H1 (cell line): Measurements from ENCODE around the gene TCERG1L.

Source experiments
- ATF3 ChIP-seq: IDR thresholded peaks from 2 replicates; pipeline ENCODE4 v1.6.1; 2011; ENCODE audit warnings: low read depth, mild to moderate bottlenecking, low read length; ENCODE audit not compliant: insufficient read depth
- CTCF ChIP-seq, 3 experiments: IDR thresholded peaks; 1 replicate in 2 of 3; 2 replicates in 1 of 3; pipeline versions ENCODE4 v1.5.1 to v1.6.1; 2011; ENCODE audit warnings: low read length in 3 of 3, mild to moderate bottlenecking in 3 of 3, inconsistent platforms in 2 of 3, low read depth in 1 of 3, moderate library complexity in 1 of 3; ENCODE audit not compliant: insufficient read depth in 1 of 3; ENCODE audit errors: control extremely low read depth in 1 of 3
- EP300 ChIP-seq, 2 experiments: IDR thresholded peaks; 1 replicate in 1 of 2; 2 replicates in 1 of 2; pipeline ENCODE4 v1.6.1; 2011 to 2012; ENCODE audit warnings: low read depth in 2 of 2, low read length in 2 of 2, mild to moderate bottlenecking in 2 of 2, borderline replicate concordance in 1 of 2, inconsistent platforms in 1 of 2, moderate library complexity in 1 of 2
- EZH2 ChIP-seq: fragments of 200-600 bp; sonication (generic); IDR thresholded peaks from 2 replicates; pipeline ENCODE4 v1.7.1; 2012; ENCODE audit warnings: low read depth, mild to moderate bottlenecking, moderate library complexity, low read length, inconsistent platforms; ENCODE audit not compliant: severe bottlenecking
- FOSL1 ChIP-seq: IDR thresholded peaks from 2 replicates; pipeline ENCODE4 v1.6.1; 2011; ENCODE audit warnings: mild to moderate bottlenecking, low read depth, low read length, moderate library complexity; ENCODE audit not compliant: insufficient read depth
- JUN ChIP-seq: IDR thresholded peaks from 2 replicates; pipeline ENCODE4 v1.6.1; 2011; ENCODE audit warnings: low read depth, mild to moderate bottlenecking, improper control_type of control experiment, low read length
- NRF1 ChIP-seq: IDR thresholded peaks from 2 replicates; pipeline ENCODE4 v1.6.1; 2011; ENCODE audit warnings: mild to moderate bottlenecking, low read depth, low read length, improper control_type of control experiment
- POLR2A ChIP-seq, 2 experiments: IDR thresholded peaks; 1 replicate in 1 of 2; 2 replicates in 1 of 2; pipeline ENCODE4 v1.6.1; 2011; ENCODE audit warnings: low read depth in 2 of 2, low read length in 2 of 2, mild to moderate bottlenecking in 2 of 2; ENCODE audit errors: control extremely low read depth in 1 of 2
- SIRT6 ChIP-seq: IDR thresholded peaks from one replicate; pipeline ENCODE4 v1.7.1; 2012; ENCODE audit warnings: low read length, inconsistent platforms
- SIX5 ChIP-seq: IDR thresholded peaks from 2 replicates; pipeline ENCODE4 v1.6.1; 2011; ENCODE audit warnings: mild to moderate bottlenecking, low read depth, low read length
- YY1 ChIP-seq: IDR thresholded peaks from 2 replicates; pipeline ENCODE4 v1.6.1; 2011; ENCODE audit warnings: low read depth, mild to moderate bottlenecking, low read length

GRCh38 chr10:131175891-131176290 lies 135.6 kb downstream of the TCERG1L start:
- TF ChIP-seq EP300 (IDR thresholded peaks at IDR 0.05; ENCODE audit: borderline replicate concordance in 1 of 2, low read depth in 2 of 2, low read length in 2 of 2) (no peak), POLR2A (IDR thresholded peaks at IDR 0.05; ENCODE audit: control extremely low read depth in 1 of 2, low read depth in 2 of 2, low read length in 2 of 2) (no peak), YY1 (no peak), CTCF (IDR thresholded peaks at IDR 0.05; ENCODE audit: control extremely low read depth in 1 of 3, insufficient read depth in 1 of 3, low read depth in 1 of 3, low read length in 3 of 3) (no peak), EZH2 (no peak), FOSL1 (no peak), JUN (no peak), SIX5 (no peak), NRF1 (no peak), SIRT6 (no peak), ATF3 (no peak)
